Measurements from ENCODE around the gene UBXN11.

The UBXN11 gene

DNA sequence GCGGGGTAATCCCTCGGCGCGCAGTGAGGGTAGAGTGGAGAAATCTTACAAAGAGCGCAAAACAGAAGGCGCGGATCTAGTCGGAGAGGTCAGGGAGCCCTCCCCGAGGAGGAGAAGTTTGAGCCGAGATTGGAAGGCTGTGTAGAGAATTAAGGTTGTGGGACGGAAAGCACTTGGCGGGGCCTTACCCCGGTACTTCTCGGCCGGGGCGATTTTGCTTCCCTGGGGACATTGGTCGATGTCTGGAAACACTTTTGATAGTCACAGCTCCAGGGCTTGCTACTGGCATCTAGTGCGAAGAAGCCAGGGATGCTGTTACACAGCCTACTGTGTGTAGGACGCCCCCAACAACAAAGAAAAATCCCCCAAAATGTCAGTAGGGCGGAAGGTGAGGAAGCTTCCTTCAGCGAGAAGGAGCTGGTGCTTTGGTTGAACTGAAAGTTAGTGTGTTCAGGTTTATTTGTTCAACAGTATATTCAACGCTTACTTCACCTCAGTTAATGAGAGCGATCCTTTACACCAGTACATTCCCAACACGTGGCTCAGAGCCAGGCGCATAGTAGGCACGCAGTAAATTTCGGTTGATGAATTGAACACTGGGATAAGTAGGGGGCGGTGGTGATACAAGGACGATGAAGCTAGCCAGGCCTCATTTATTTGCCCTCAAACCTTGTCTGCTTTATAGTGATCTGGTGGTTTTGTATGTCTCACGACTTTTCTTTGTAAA lies 71.6 kb downstream of the UBXN11 start:
- peak overlapping the region; percentile 99 for H3K4me3 ChIP-seq (ENCODE audit: low read length)
- DNase-seq (ENCODE audit: low read depth, low spot score), result peak; percentile 19

DNA sequence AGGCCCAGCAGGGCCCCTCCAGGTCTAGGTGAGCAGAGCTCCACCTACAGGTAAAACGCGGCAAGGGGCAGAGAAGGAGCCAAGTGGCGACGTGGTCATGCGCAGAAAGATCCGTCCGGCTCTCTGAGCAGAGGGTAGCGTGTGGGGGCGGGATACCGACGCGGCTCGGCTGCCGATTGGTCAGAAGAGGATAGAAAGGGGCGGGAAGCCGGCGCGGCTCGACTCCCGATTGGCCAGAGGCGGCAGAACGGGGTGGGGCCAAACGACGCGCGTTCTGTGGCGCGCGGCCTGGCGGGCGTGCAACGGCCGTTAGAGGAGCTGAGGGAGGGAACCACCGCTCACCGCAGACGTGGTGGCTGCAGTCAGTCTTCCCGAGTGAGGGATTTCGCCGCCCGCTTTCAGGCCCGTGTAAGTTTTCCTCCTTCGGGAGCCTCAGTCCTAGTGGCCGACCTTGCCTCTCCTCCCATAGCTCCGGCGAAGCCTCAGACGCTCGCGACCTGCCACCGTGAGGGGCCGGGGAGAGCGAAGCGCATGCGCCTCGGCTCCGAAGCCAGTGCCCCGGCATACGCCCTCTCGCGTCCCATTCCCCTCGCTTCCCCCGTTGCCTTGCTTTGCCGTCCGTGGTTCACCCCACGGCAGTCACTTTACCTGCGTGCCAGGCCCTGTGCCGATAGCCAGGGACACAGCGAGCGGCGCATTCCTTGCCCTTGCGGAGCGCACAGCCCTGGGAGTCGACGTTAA lies 72.4 kb downstream of the UBXN11 start, which contains the start of gene CEP85:
TSS of gene CEP85 (plus strand) at position 298 of the 741 bp plus-strand sequence. CDS start 5,584 bp downstream, outside the sequence.
- H3K4me3 ChIP-seq (ENCODE audit: low read length), result peak within 1 kb of the TSS; percentile 99
- DNase-seq (ENCODE audit: low read depth, low spot score), result peak; percentile 97
